HEK293 (cell line): Measurements from ENCODE around the gene CD2AP.
A peak's percentile ranks its signal among the peaks of the same experiment; 100 is the strongest.

Source experiments
- CTCF ChIA-PET: fragments of 350-600 bp; formaldehyde crosslinking; extraction: SDS; loops from one replicate; lab custom pipeline; 2021; ENCODE audit warnings: antibody characterized with exemption; lab: Yijun Ruan, JAX
- POLR2A ChIA-PET: fragments of 300-600 bp; formaldehyde crosslinking; extraction: SDS; loops from one replicate; lab custom pipeline; 2020; ENCODE audit warnings: antibody characterized with exemption, inconsistent platforms; lab: Yijun Ruan, JAX
- H3K27ac ChIP-seq: fragments of 200-500 bp; sonication (Bioruptor generic); 2 replicates; pipeline ENCODE4 v1.5.1; 2014; ENCODE audit warnings: low read depth, low read length, control low read depth, inconsistent platforms; ENCODE audit errors: extremely low read depth
- H3K36me3 ChIP-seq, 2 experiments: fragments of 200-500 bp in 1 of 2; sonication (Bioruptor generic) in 1 of 2; 1 replicate in 1 of 2; 2 replicates in 1 of 2; pipeline ENCODE4 v1.5.1; 2014 to 2017; ENCODE audit warnings: inconsistent platforms in 2 of 2, low read length in 2 of 2; ENCODE audit not compliant: control insufficient read depth in 2 of 2, insufficient read depth in 1 of 2
- H3K4me1 ChIP-seq: fragments of 200-500 bp; sonication (Bioruptor generic); 2 replicates; pipeline ENCODE4 v1.5.1; 2014; ENCODE audit warnings: mild to moderate bottlenecking, low read length, inconsistent platforms; ENCODE audit not compliant: control insufficient read depth, insufficient read depth
- H3K4me3 ChIP-seq: 2 replicates; pipeline ENCODE4 v1.5.1; 2011; ENCODE audit warnings: low read depth, mild to moderate bottlenecking, control low read depth, low read length, moderate library complexity
- H3K9me3 ChIP-seq: fragments of 200-500 bp; sonication (Bioruptor generic); 2 replicates; pipeline ENCODE4 v1.5.1; 2014; ENCODE audit warnings: low read depth, low read length, inconsistent platforms; ENCODE audit not compliant: control insufficient read depth, insufficient read depth
- BCL11A ChIP-seq: fragments of 450-650 bp; formaldehyde crosslinking; IDR thresholded peaks from 2 replicates; pipeline ENCODE4 v1.5.1; 2016; ENCODE audit warnings: low read depth, missing biosample characterization, missing genetic modification characterization
- GLI2 ChIP-seq: fragments of 450-650 bp; formaldehyde crosslinking; IDR thresholded peaks from 2 replicates; pipeline ENCODE4; 2017; ENCODE audit warnings: missing biosample characterization, missing genetic modification characterization, low read depth, borderline replicate concordance
- GLIS2 ChIP-seq: fragments of 450-650 bp; formaldehyde crosslinking; IDR thresholded peaks from 2 replicates; pipeline ENCODE4 v1.5.1; 2016; ENCODE audit warnings: missing biosample characterization, missing genetic modification characterization
- KLF9 ChIP-seq: fragments of 450-650 bp; formaldehyde crosslinking; IDR thresholded peaks from 2 replicates; pipeline ENCODE4 v1.5.1; 2016; ENCODE audit warnings: missing biosample characterization, missing genetic modification characterization, low read depth
- OSR2 ChIP-seq: fragments of 450-650 bp; formaldehyde crosslinking; IDR thresholded peaks from 2 replicates; pipeline ENCODE4 v1.5.1; 2016; ENCODE audit warnings: missing biosample characterization, missing genetic modification characterization
- PRDM1 ChIP-seq: fragments of 450-650 bp; formaldehyde crosslinking; IDR thresholded peaks from 2 replicates; pipeline ENCODE4; 2016; ENCODE audit warnings: missing biosample characterization, missing genetic modification characterization
- SCRT1 ChIP-seq: fragments of 450-650 bp; formaldehyde crosslinking; IDR thresholded peaks from 2 replicates; pipeline ENCODE4 v1.5.1; 2016; ENCODE audit warnings: missing biosample characterization, missing genetic modification characterization, borderline replicate concordance
- SCRT2 ChIP-seq: fragments of 450-650 bp; formaldehyde crosslinking; IDR thresholded peaks from 2 replicates; pipeline ENCODE4 v1.5.1; 2016; ENCODE audit warnings: missing biosample characterization, missing genetic modification characterization
- ZNF114 ChIP-seq: fragments of 450-650 bp; formaldehyde crosslinking; IDR thresholded peaks from 2 replicates; pipeline ENCODE4 v1.5.0; 2017; ENCODE audit warnings: missing biosample characterization, missing genetic modification characterization
- ZNF121 ChIP-seq: fragments of 450-650 bp; formaldehyde crosslinking; IDR thresholded peaks from 2 replicates; pipeline ENCODE4 v1.5.1; 2016; ENCODE audit warnings: missing biosample characterization, missing genetic modification characterization
- ZNF157 ChIP-seq: fragments of 450-650 bp; formaldehyde crosslinking; IDR thresholded peaks from 2 replicates; pipeline ENCODE4 v1.5.1; 2016; ENCODE audit warnings: missing biosample characterization, missing genetic modification characterization
- ZNF175 ChIP-seq: fragments of 450-650 bp; formaldehyde crosslinking; IDR thresholded peaks from 2 replicates; pipeline ENCODE4 v1.5.1; 2016; ENCODE audit warnings: missing biosample characterization, missing genetic modification characterization
- ZNF184 ChIP-seq: fragments of 450-650 bp; IDR thresholded peaks from 2 replicates; pipeline ENCODE4 v1.5.1; 2018; ENCODE audit warnings: missing biosample characterization, mild to moderate bottlenecking, missing genetic modification characterization
- ZNF292 ChIP-seq: fragments of 450-650 bp; formaldehyde crosslinking; IDR thresholded peaks from 2 replicates; pipeline ENCODE4 v1.5.1; 2016; ENCODE audit warnings: low read depth, missing biosample characterization, missing genetic modification characterization, borderline replicate concordance
- ZNF394 ChIP-seq: fragments of 450-650 bp; formaldehyde crosslinking; IDR thresholded peaks from 2 replicates; pipeline ENCODE4 v1.5.1; 2016; ENCODE audit warnings: missing biosample characterization, missing genetic modification characterization, mild to moderate bottlenecking, moderate library complexity, borderline replicate concordance
- ZNF501 ChIP-seq: fragments of 450-650 bp; formaldehyde crosslinking; IDR thresholded peaks from 2 replicates; pipeline ENCODE4 v1.5.1; 2016; ENCODE audit warnings: missing biosample characterization, missing genetic modification characterization
- ZNF521 ChIP-seq: fragments of 450-650 bp; formaldehyde crosslinking; IDR thresholded peaks from 2 replicates; pipeline ENCODE4 v1.5.1; 2017; ENCODE audit warnings: missing biosample characterization, mild to moderate bottlenecking, missing genetic modification characterization
- ZNF658 ChIP-seq: fragments of 450-650 bp; formaldehyde crosslinking; IDR thresholded peaks from 2 replicates; pipeline ENCODE4; 2016; ENCODE audit warnings: missing biosample characterization, missing genetic modification characterization
- ZNF776 ChIP-seq: fragments of 450-650 bp; formaldehyde crosslinking; IDR thresholded peaks from 2 replicates; pipeline ENCODE4 v1.5.0; 2017; ENCODE audit warnings: missing biosample characterization, missing genetic modification characterization, borderline replicate concordance
- ZNF785 ChIP-seq: fragments of 450-650 bp; formaldehyde crosslinking; IDR thresholded peaks from 2 replicates; pipeline ENCODE4 v1.5.1; 2016; ENCODE audit warnings: missing biosample characterization, missing genetic modification characterization
- TF ChIP-seq, protein P1 (sequence below): IDR thresholded peaks from 2 replicates; pipeline ENCODE4 v1.6.1; 2011; ENCODE audit warnings: mild to moderate bottlenecking, low read depth, low read length, borderline replicate concordance
- TF ChIP-seq, protein P2 (sequence below): fragments of 450-650 bp; formaldehyde crosslinking; IDR thresholded peaks from 2 replicates; pipeline ENCODE4 v1.5.1; 2016; ENCODE audit warnings: missing biosample characterization, missing genetic modification characterization
- TF ChIP-seq, protein P3 (sequence below): fragments of 450-650 bp; formaldehyde crosslinking; IDR thresholded peaks from 2 replicates; pipeline ENCODE4 v1.5.1; 2016; ENCODE audit warnings: missing biosample characterization, missing genetic modification characterization
- TF ChIP-seq, protein P4 (sequence below): fragments of 450-650 bp; formaldehyde crosslinking; IDR thresholded peaks from 2 replicates; pipeline ENCODE4 v1.5.1; 2016; ENCODE audit warnings: missing biosample characterization, missing genetic modification characterization
- TF ChIP-seq, protein P5 (sequence below): fragments of 450-650 bp; formaldehyde crosslinking; conservative IDR thresholded peaks from 2 replicates; pipeline ENCODE4 v1.5.1; 2016; ENCODE audit warnings: low read depth, missing biosample characterization, missing genetic modification characterization

The CD2AP gene

DNA sequence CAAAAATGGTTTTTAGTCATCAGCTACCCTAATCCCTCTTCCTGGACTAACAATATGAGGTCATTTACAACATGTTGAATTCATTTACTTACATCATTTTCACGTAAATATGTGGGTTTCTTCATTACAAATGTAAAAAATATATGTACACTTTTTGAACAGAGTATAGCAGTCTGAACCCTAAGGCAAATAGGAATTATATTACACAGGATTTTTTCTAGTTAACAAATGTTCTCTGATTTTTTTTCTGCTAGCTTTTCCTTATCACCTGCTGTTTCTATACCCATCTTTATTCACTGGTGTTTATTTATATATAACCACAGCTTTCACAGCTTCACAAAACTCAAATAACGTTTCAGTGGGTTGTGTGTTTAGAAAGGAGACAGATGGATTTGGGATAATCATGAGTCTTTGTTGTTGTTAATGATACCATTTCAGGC is 21.0 kb upstream of the CD2AP start (continued):
- TF ChIP-seq ZNF157 (tag by site-specific recombination) (no peak), ZNF394 (tag by site-specific recombination) (no peak), KLF9 (tag by site-specific recombination) (no peak), ZNF175 (tag by site-specific recombination) (no peak), GLI2 (peak; percentile 72), ZNF501 (tag by site-specific recombination) (no peak), ZNF114 (tag by site-specific recombination) (no peak), ZNF776 (tag by site-specific recombination) (no peak), BCL11A (tag by site-specific recombination) (peak; percentile 90), OSR2 (peak; percentile 80)
- TF ChIP-seq, protein P1, sequence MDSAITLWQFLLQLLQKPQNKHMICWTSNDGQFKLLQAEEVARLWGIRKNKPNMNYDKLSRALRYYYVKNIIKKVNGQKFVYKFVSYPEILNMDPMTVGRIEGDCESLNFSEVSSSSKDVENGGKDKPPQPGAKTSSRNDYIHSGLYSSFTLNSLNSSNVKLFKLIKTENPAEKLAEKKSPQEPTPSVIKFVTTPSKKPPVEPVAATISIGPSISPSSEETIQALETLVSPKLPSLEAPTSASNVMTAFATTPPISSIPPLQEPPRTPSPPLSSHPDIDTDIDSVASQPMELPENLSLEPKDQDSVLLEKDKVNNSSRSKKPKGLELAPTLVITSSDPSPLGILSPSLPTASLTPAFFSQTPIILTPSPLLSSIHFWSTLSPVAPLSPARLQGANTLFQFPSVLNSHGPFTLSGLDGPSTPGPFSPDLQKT = no peak
- TF ChIP-seq, protein P2, sequence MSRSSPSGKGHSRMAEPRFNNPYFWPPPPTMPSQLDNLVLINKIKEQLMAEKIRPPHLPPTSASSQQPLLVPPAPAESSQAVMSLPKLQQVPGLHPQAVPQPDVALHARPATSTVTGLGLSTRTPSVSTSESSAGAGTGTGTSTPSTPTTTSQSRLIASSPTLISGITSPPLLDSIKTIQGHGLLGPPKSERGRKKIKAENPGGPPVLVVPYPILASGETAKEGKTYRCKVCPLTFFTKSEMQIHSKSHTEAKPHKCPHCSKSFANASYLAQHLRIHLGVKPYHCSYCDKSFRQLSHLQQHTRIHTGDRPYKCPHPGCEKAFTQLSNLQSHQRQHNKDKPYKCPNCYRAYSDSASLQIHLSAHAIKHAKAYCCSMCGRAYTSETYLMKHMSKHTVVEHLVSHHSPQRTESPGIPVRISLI (tag by site-specific recombination) = peak; percentile 87

DNA sequence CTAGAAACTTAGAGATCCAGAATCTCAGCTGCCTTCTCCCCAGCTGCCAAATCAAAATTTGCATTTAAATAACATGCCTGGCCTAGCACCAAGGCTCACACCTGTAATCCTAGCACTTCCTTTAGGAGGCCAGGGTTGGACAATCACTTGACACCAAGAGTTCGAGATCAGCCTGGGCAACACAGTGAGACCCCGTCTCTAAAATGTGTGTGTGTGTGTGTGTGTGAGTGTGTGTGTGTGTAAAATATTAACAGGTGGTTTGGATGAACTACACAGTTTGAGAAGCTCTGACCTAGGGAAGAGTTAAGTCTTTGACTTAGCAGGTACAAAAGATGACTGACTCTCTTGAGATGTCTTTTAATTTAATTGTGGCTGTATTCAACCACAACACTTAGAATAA is 20.2 kb upstream of the CD2AP start:
- POLR2A ChIA-PET = interaction anchor here (0.7 to 1.4 kb wide), 2 partner anchors 11 to 16 kb away, joined by 3 read pairs; no protein-coding TSS in a partner anchor
- H3K4me3 ChIP-seq = no peak overlapping the region
- H3K4me1 ChIP-seq = peaks cover 14% of the 10 kb centered on the region
- TF ChIP-seq SCRT2 (tag by site-specific recombination) = peak; percentile 83
- TF ChIP-seq, protein P3, sequence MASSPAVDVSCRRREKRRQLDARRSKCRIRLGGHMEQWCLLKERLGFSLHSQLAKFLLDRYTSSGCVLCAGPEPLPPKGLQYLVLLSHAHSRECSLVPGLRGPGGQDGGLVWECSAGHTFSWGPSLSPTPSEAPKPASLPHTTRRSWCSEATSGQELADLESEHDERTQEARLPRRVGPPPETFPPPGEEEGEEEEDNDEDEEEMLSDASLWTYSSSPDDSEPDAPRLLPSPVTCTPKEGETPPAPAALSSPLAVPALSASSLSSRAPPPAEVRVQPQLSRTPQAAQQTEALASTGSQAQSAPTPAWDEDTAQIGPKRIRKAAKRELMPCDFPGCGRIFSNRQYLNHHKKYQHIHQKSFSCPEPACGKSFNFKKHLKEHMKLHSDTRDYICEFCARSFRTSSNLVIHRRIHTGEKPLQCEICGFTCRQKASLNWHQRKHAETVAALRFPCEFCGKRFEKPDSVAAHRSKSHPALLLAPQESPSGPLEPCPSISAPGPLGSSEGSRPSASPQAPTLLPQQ = no peak
- TF ChIP-seq ZNF785 = no peak
- no peak for TF ChIP-seq ZNF292 (tag by site-specific recombination)
- TF ChIP-seq ZNF121 = peak; percentile 95
- TF ChIP-seq SCRT1 (tag by site-specific recombination) = peak; percentile 30; the same call in 1 of the 2 replicates
- TF ChIP-seq ZNF521 (tag by site-specific recombination) = no peak
- TF ChIP-seq ZNF184 = no peak
- no peak for TF ChIP-seq ZNF114 (tag by site-specific recombination)
- H3K36me3 ChIP-seq = no peaks in the 10 kb centered on the region
- CTCF ChIA-PET = interaction anchor here (0.6 kb wide), 1 partner anchor 43 kb away, joined by 4 read pairs; no protein-coding TSS in a partner anchor
- no peaks in the 10 kb centered on the region for H3K9me3 ChIP-seq
- peak overlapping the region; percentile 42; the same call in 1 of the 2 replicates for H3K27ac ChIP-seq

DNA sequence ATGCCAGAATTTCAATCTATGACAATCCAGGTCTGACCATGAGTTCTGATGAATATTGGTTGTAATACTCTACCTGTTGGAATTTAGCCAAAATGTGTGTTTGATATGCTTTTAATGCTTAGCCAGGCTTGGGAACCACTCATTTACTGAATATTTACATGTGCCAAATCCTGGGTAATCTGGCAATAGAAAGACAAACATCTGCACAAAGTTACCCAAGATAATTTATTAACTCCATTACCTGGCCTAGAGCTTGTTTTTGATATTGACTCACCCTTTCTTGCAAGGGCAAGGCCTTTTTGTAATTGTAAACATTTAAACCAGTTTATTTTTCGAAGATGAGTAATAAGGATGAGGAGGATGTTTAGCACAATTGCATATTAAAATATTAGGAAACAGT is 13.5 kb upstream of the CD2AP start:
- H3K4me1 ChIP-seq = no peaks in the 10 kb centered on the region
- no peak overlapping the region for H3K4me3 ChIP-seq
- ChIA-PET CTCF (interaction anchor here (2.7 kb wide), 1 partner anchor 15 kb away, joined by 8 read pairs; no protein-coding TSS in a partner anchor), POLR2A (interaction anchor here (3.3 kb wide), 1 partner anchor 14 kb away, joined by 12 read pairs; the partner anchor contains the start of gene CD2AP)
- H3K9me3 ChIP-seq = no peaks in the 10 kb centered on the region
- no peaks in the 10 kb centered on the region for H3K36me3 ChIP-seq
- no peak overlapping the region for H3K27ac ChIP-seq
- TF ChIP-seq GLIS2 (tag by site-specific recombination) = no peak
- TF ChIP-seq, protein P4, sequence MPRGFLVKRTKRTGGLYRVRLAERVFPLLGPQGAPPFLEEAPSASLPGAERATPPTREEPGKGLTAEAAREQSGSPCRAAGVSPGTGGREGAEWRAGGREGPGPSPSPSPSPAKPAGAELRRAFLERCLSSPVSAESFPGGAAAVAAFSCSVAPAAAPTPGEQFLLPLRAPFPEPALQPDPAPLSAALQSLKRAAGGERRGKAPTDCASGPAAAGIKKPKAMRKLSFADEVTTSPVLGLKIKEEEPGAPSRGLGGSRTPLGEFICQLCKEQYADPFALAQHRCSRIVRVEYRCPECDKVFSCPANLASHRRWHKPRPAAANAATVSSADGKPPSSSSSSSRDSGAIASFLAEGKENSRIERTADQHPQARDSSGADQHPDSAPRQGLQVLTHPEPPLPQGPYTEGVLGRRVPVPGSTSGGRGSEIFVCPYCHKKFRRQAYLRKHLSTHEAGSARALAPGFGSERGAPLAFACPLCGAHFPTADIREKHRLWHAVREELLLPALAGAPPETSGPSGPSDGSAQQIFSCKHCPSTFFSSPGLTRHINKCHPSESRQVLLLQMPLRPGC (tag by site-specific recombination) = no peak
- no peak for TF ChIP-seq ZNF658
- TF ChIP-seq, protein P5, sequence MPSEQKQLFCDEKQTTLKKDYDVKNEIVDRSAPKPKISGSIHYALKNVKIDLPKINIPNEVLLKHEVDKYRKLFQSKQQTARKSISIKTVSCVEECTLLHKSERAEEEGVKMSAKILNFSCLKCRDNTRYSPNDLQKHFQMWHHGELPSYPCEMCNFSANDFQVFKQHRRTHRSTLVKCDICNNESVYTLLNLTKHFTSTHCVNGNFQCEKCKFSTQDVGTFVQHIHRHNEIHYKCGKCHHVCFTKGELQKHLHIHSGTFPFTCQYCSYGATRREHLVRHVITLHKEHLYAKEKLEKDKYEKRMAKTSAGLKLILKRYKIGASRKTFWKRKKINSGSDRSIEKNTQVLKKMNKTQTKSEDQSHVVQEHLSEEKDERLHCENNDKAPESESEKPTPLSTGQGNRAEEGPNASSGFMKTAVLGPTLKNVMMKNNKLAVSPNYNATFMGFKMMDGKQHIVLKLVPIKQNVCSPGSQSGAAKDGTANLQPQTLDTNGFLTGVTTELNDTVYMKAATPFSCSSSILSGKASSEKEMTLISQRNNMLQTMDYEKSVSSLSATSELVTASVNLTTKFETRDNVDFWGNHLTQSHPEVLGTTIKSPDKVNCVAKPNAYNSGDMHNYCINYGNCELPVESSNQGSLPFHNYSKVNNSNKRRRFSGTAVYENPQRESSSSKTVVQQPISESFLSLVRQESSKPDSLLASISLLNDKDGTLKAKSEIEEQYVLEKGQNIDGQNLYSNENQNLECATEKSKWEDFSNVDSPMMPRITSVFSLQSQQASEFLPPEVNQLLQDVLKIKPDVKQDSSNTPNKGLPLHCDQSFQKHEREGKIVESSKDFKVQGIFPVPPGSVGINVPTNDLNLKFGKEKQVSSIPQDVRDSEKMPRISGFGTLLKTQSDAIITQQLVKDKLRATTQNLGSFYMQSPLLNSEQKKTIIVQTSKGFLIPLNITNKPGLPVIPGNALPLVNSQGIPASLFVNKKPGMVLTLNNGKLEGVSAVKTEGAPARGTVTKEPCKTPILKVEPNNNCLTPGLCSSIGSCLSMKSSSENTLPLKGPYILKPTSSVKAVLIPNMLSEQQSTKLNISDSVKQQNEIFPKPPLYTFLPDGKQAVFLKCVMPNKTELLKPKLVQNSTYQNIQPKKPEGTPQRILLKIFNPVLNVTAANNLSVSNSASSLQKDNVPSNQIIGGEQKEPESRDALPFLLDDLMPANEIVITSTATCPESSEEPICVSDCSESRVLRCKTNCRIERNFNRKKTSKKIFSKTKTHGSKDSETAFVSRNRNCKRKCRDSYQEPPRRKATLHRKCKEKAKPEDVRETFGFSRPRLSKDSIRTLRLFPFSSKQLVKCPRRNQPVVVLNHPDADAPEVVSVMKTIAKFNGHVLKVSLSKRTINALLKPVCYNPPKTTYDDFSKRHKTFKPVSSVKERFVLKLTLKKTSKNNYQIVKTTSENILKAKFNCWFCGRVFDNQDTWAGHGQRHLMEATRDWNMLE = no peak
- TF ChIP-seq PRDM1 = no peak
